Islet of Langerhans (tissue), 1 donor: Measurements from ENCODE around the gene VPS25.

ENCODE experiments used
- FAIRE-seq: peaks from one replicate; lab custom pipeline; 2011; peaks lifted over from hg19 to GRCh38; lab: Jason Lieb, UNC

The VPS25 gene

GRCh38 chr17:42796066-42796758 lies 23.0 kb downstream of the VPS25 start:
- no peak for FAIRE-seq

GRCh38 chr17:42797067-42798007 lies 24.1 kb downstream of the VPS25 start:
- FAIRE-seq: no peak

- FAIRE-seq: no peak
Measured at GRCh38 chr17:42798011-42798382, 24.7 kb downstream of the VPS25 start.

- FAIRE-seq: no peak
Measured at GRCh38 chr17:42798383-42799380, 25.4 kb downstream of the VPS25 start, which contains the start of the genes CNTD1 and COA3. CNTD1 (plus strand) TSS chr17:42798861; CDS start chr17:42799068, 207 bp downstream. COA3 (minus strand) TSS chr17:42798704; CDS start chr17:42798681, 23 bp downstream.

GRCh38 chr17:42803074-42803883 lies 30.0 kb downstream of the VPS25 start:
- FAIRE-seq: no peak

- no peak for FAIRE-seq
Measured at GRCh38 chr17:42804918-42805367, 31.7 kb downstream of the VPS25 start.

GRCh38 chr17:42806249-42806648 lies 33.0 kb downstream of the VPS25 start:
- FAIRE-seq: no peak

- no peak for FAIRE-seq
Measured at GRCh38 chr17:42809250-42809649, 36.0 kb downstream of the VPS25 start.

GRCh38 chr17:42814633-42815399 lies 41.6 kb downstream of the VPS25 start:
- no peak for FAIRE-seq

- FAIRE-seq: no peak
Measured at GRCh38 chr17:42817866-42818265, 44.6 kb downstream of the VPS25 start.

- FAIRE-seq: no peak
Measured at GRCh38 chr17:42818379-42818778, 45.1 kb downstream of the VPS25 start.

- FAIRE-seq: no peak
Measured at GRCh38 chr17:42819939-42820535, 46.8 kb downstream of the VPS25 start.

- no peak for FAIRE-seq
Measured at GRCh38 chr17:42821176-42821575, 47.9 kb downstream of the VPS25 start.

GRCh38 chr17:42827472-42827871 lies 54.2 kb downstream of the VPS25 start:
- no peak for FAIRE-seq
